GM10248 (cell line): Measurements from ENCODE around the gene IER5.

Experiments
- CTCF ChIA-PET: fragments of 300-600 bp; sonication (Branson Sonifier 250); formaldehyde crosslinking; extraction: SDS; loops from one replicate; lab custom pipeline; 2021; ENCODE audit warnings: antibody characterized with exemption; lab: Yijun Ruan, JAX
- POLR2A ChIA-PET: fragments of 350-650 bp; sonication (Branson Sonifier 250); formaldehyde crosslinking; extraction: SDS; loops from one replicate; lab custom pipeline; 2020; ENCODE audit warnings: antibody characterized with exemption; lab: Yijun Ruan, JAX
- DNase-seq: peaks from one replicate; pipeline ENCODE4 v3.0.0; 2012; ENCODE audit errors: extremely low spot score
- CTCF ChIP-seq: IDR thresholded peaks from 2 replicates; pipeline ENCODE4 v1.5.1; 2012; ENCODE audit warnings: mild to moderate bottlenecking, low read depth; ENCODE audit errors: extremely low read depth, missing control alignments, control extremely low read depth

The IER5 gene

GRCh38 chr1:181135815-181136737 is 47.6 kb downstream of the IER5 start:
- no peak for DNase-seq
- no peak for TF ChIP-seq CTCF
- ChIA-PET CTCF (interaction anchor here (0.8 to 16.0 kb wide), 15 partner anchors 7 to 620 kb away, joined by 3 to 300 read pairs (median 6); partner anchors contain the start of gene MR1), POLR2A (interaction anchor here (0.8 to 2.0 kb wide), 6 partner anchors 17 to 47 kb away, joined by 3 to 18 read pairs (median 4); no protein-coding TSS in a partner anchor)

- CTCF ChIA-PET, result interaction anchor here (1.0 to 16.0 kb wide), 5 partner anchors 9 to 621 kb away, joined by 3 to 300 read pairs (median 3); partner anchors contain the start of gene MR1
- POLR2A ChIA-PET, result interaction anchor here (1.5 to 2.0 kb wide), 2 partner anchors 34 to 46 kb away, joined by 4 to 18 read pairs; no protein-coding TSS in a partner anchor
- no peak for TF ChIP-seq CTCF
- DNase-seq, result no peak
These were observed 48.2 kb downstream of the IER5 start for GRCh38 chr1:181136738-181137122.

- no peak for TF ChIP-seq CTCF
- ChIA-PET CTCF (interaction anchor here (0.8 to 16.0 kb wide), 3 partner anchors 16 to 97 kb away, joined by 3 to 300 read pairs (median 3); partner anchors contain the start of gene MR1), POLR2A (interaction anchor here (1.5 kb wide), 1 partner anchor 32 kb away, joined by 3 read pairs; no protein-coding TSS in a partner anchor)
- no peak for DNase-seq
These were observed 48.8 kb downstream of the IER5 start for GRCh38 chr1:181137217-181137743.

GRCh38 chr1:181139631-181140061 is 51.1 kb downstream of the IER5 start:
- POLR2A ChIA-PET, result interaction anchor here (0.6 to 5.9 kb wide), 3 partner anchors 22 to 48 kb away, joined by 3 to 38 read pairs (median 4); no protein-coding TSS in a partner anchor
- CTCF ChIA-PET, result interaction anchor here (1.1 to 16.0 kb wide), 8 partner anchors 12 to 624 kb away, joined by 3 to 300 read pairs (median 70); partner anchors contain the start of genes IER5 and MR1
- no peak for TF ChIP-seq CTCF
- DNase-seq, result no peak

- no peak for TF ChIP-seq CTCF
- DNase-seq, result no peak
- ChIA-PET CTCF (interaction anchor here (1.1 to 16.0 kb wide), 20 partner anchors 7 to 625 kb away, joined by 3 to 300 read pairs (median 21); partner anchors contain the start of genes IER5 and MR1), POLR2A (interaction anchor here (1.9 to 5.9 kb wide), 2 partner anchors 49 to 52 kb away, joined by 8 to 38 read pairs; partner anchors contain the start of gene IER5)
These were observed 51.9 kb downstream of the IER5 start for GRCh38 chr1:181140398-181140797.
